ENCODE results near the gene SSH2. TPM values are rescaled to one million over a fixed set of nuclear protein-coding genes. Genes with fewer than 3 reads are reported as not detected.
A peak's percentile ranks its signal among the peaks of the same experiment; 100 is the strongest.

The SSH2 gene
- total RNA-seq, 1 donor from 2014 or later = 46.5 TPM

- H3K4me3 Mint-ChIP-seq (ENCODE audit: unreplicated experiment) = no peak overlapping the region
- H3K27ac Mint-ChIP-seq (ENCODE audit: unreplicated experiment) = no peak overlapping the region
- H3K36me3 Mint-ChIP-seq (ENCODE audit: unreplicated experiment) = no peaks in the 10 kb centered on the region
- peaks cover 1% of the 10 kb centered on the region for H3K27me3 Mint-ChIP-seq (ENCODE audit: unreplicated experiment)
- no peak for TF ChIP-seq CTCF (IDR thresholded peaks at IDR 0.05; ENCODE audit: partially characterized antibody, unreplicated experiment)
- peaks cover 10% of the 10 kb centered on the region for H3K4me1 Mint-ChIP-seq (ENCODE audit: low read depth, unreplicated experiment)
- no peak for DNase-seq
- H3K9me3 Mint-ChIP-seq (ENCODE audit: unreplicated experiment) = peaks cover 2% of the 10 kb centered on the region
Measured at GRCh38 chr17:29821897-29822296, 108.1 kb downstream of the SSH2 start.

GRCh38 chr17:29820425-29820824 is 109.6 kb downstream of the SSH2 start:
- DNase-seq = no peak
- H3K27ac Mint-ChIP-seq (ENCODE audit: unreplicated experiment) = no peak overlapping the region
- H3K9me3 Mint-ChIP-seq (ENCODE audit: unreplicated experiment) = peaks cover 2% of the 10 kb centered on the region
- TF ChIP-seq CTCF (IDR thresholded peaks at IDR 0.05; ENCODE audit: partially characterized antibody, unreplicated experiment) = no peak
- H3K36me3 Mint-ChIP-seq (ENCODE audit: unreplicated experiment) = no peaks in the 10 kb centered on the region
- peaks cover 3% of the 10 kb centered on the region for H3K4me1 Mint-ChIP-seq (ENCODE audit: low read depth, unreplicated experiment)
- no peak overlapping the region for H3K4me3 Mint-ChIP-seq (ENCODE audit: unreplicated experiment)
- peaks cover 1% of the 10 kb centered on the region for H3K27me3 Mint-ChIP-seq (ENCODE audit: unreplicated experiment)

GRCh38 chr17:29807520-29808361 is 122.3 kb downstream of the SSH2 start:
- Mint-ChIP-seq H3K27me3 (ENCODE audit: unreplicated experiment) (no peaks in the 10 kb centered on the region), H3K4me1 (ENCODE audit: low read depth, unreplicated experiment) (no peaks in the 10 kb centered on the region)
- DNase-seq = peak; percentile 71

GRCh38 chr17:29802246-29802645 is 127.8 kb downstream of the SSH2 start:
- Mint-ChIP-seq H3K9me3 (ENCODE audit: unreplicated experiment) (no peaks in the 10 kb centered on the region), H3K27me3 (ENCODE audit: unreplicated experiment) (no peaks in the 10 kb centered on the region), H3K4me3 (ENCODE audit: unreplicated experiment) (no peak overlapping the region), H3K27ac (ENCODE audit: unreplicated experiment) (no peak overlapping the region), H3K36me3 (ENCODE audit: unreplicated experiment) (no peaks in the 10 kb centered on the region), H3K4me1 (ENCODE audit: low read depth, unreplicated experiment) (no peaks in the 10 kb centered on the region)
- DNase-seq = no peak
- no peak for TF ChIP-seq CTCF (IDR thresholded peaks at IDR 0.05; ENCODE audit: partially characterized antibody, unreplicated experiment)

More at GRCh38 chr17:29807520-29808361, 122.3 kb downstream of the SSH2 start:
- Mint-ChIP-seq H3K4me3 (ENCODE audit: unreplicated experiment) (no peak overlapping the region), H3K36me3 (ENCODE audit: unreplicated experiment) (no peaks in the 10 kb centered on the region), H3K9me3 (ENCODE audit: unreplicated experiment) (no peaks in the 10 kb centered on the region), H3K27ac (ENCODE audit: unreplicated experiment) (no peak overlapping the region)
- peak; percentile 80 for TF ChIP-seq CTCF (IDR thresholded peaks at IDR 0.05; ENCODE audit: partially characterized antibody, unreplicated experiment)

- H3K4me3 Mint-ChIP-seq (ENCODE audit: unreplicated experiment) = no peak overlapping the region
- no peak for DNase-seq
- H3K27me3 Mint-ChIP-seq (ENCODE audit: unreplicated experiment) = no peaks in the 10 kb centered on the region
- H3K27ac Mint-ChIP-seq (ENCODE audit: unreplicated experiment) = no peak overlapping the region
- H3K9me3 Mint-ChIP-seq (ENCODE audit: unreplicated experiment) = no peaks in the 10 kb centered on the region
- H3K36me3 Mint-ChIP-seq (ENCODE audit: unreplicated experiment) = no peaks in the 10 kb centered on the region
- no peak for TF ChIP-seq CTCF (IDR thresholded peaks at IDR 0.05; ENCODE audit: partially characterized antibody, unreplicated experiment)
- H3K4me1 Mint-ChIP-seq (ENCODE audit: low read depth, unreplicated experiment) = no peaks in the 10 kb centered on the region
Measured at GRCh38 chr17:29800457-29800856, 129.6 kb downstream of the SSH2 start.
